ENCODE results near the gene B4GALT5.

The B4GALT5 gene

GRCh38 chr20:49601153-49601924 lies 112.3 kb downstream of the B4GALT5 start:
- no peak for DNase-seq

GRCh38 chr20:49599746-49600113 lies 113.9 kb downstream of the B4GALT5 start:
- DNase-seq = no peak

GRCh38 chr20:49597825-49598395 lies 115.8 kb downstream of the B4GALT5 start:
- DNase-seq = no peak

- peak; percentile 81 for DNase-seq
These were observed 117.7 kb downstream of the B4GALT5 start for GRCh38 chr20:49595811-49596561.

- DNase-seq = no peak
These were observed 118.3 kb downstream of the B4GALT5 start for GRCh38 chr20:49595346-49595745.

- no peak for DNase-seq
These were observed 118.8 kb downstream of the B4GALT5 start for GRCh38 chr20:49594931-49595315.

GRCh38 chr20:49594143-49594930 lies 119.3 kb downstream of the B4GALT5 start:
- DNase-seq = peak; percentile 44

- no peak for DNase-seq
These were observed 120.1 kb downstream of the B4GALT5 start for GRCh38 chr20:49593466-49594142.

- DNase-seq = no peak
These were observed 121.6 kb downstream of the B4GALT5 start for GRCh38 chr20:49592120-49592519.

GRCh38 chr20:49591217-49591865 lies 122.3 kb downstream of the B4GALT5 start:
- no peak for DNase-seq

GRCh38 chr20:49590163-49591017 lies 123.3 kb downstream of the B4GALT5 start:
- DNase-seq = no peak

- no peak for DNase-seq
These were observed 123.9 kb downstream of the B4GALT5 start for GRCh38 chr20:49589747-49590146.

- peak; percentile 54 for DNase-seq
These were observed 126.5 kb downstream of the B4GALT5 start for GRCh38 chr20:49587111-49587570.

GRCh38 chr20:49585585-49586245 lies 128.0 kb downstream of the B4GALT5 start:
- peak; percentile 25 for DNase-seq

GRCh38 chr20:49584418-49585382 lies 129.0 kb downstream of the B4GALT5 start:
- DNase-seq = no peak

- peak; percentile 70 for DNase-seq
These were observed 129.8 kb downstream of the B4GALT5 start for GRCh38 chr20:49583669-49584417.

- DNase-seq = no peak
These were observed 130.4 kb downstream of the B4GALT5 start for GRCh38 chr20:49583343-49583668.

Data from EL (cell line).